Loucy (cell line): ENCODE results near the gene CLSTN3.

Source experiments
- H2AFZ ChIP-seq: fragments of 200-600 bp; sonication (generic); 2 replicates; pipeline ENCODE4 v1.6.0; 2016; ENCODE audit warnings: antibody characterized with exemption, mild to moderate bottlenecking, low read length, moderate library complexity
- H3F3A ChIP-seq: fragments of 200-600 bp; 2 replicates; pipeline ENCODE4 v1.6.0; 2016; ENCODE audit warnings: antibody characterized with exemption, low read depth, mild to moderate bottlenecking
- H3K27me3 ChIP-seq: fragments of 200-600 bp; sonication (generic); 2 replicates; pipeline ENCODE4 v1.6.1; 2014; ENCODE audit warnings: low read length, mild to moderate bottlenecking; ENCODE audit not compliant: insufficient read depth, poor library complexity, severe bottlenecking
- H3K36me3 ChIP-seq: fragments of 200-600 bp; sonication (generic); 2 replicates; pipeline ENCODE4 v1.6.1; 2016; ENCODE audit warnings: low read length; ENCODE audit not compliant: insufficient read depth
- H3K4me1 ChIP-seq: fragments of 200-600 bp; sonication (generic); 2 replicates; pipeline ENCODE4 v1.5.1; 2014; ENCODE audit warnings: low read length, mild to moderate bottlenecking; ENCODE audit not compliant: insufficient read depth, poor library complexity, severe bottlenecking
- H3K4me2 ChIP-seq: fragments of 200-600 bp; sonication (generic); 2 replicates; pipeline ENCODE4 v1.6.0; 2014; ENCODE audit warnings: antibody characterized with exemption, low read length, low read depth, mild to moderate bottlenecking; ENCODE audit not compliant: poor library complexity, severe bottlenecking
- H3K4me3 ChIP-seq: fragments of 200-600 bp; sonication (generic); 2 replicates; pipeline ENCODE4 v1.5.1; 2014; ENCODE audit warnings: low read length, mild to moderate bottlenecking, mixed read lengths; ENCODE audit not compliant: poor library complexity, severe bottlenecking
- H3K79me2 ChIP-seq: fragments of 200-600 bp; sonication (generic); 2 replicates; pipeline ENCODE4 v1.6.1; 2014; ENCODE audit warnings: low read length; ENCODE audit not compliant: insufficient read depth
- H3K9ac ChIP-seq: fragments of 200-600 bp; sonication (generic); 2 replicates; pipeline ENCODE4 v1.6.0; 2014; ENCODE audit warnings: mild to moderate bottlenecking, low read depth, low read length, moderate library complexity; ENCODE audit not compliant: poor library complexity, severe bottlenecking
- H3K9me2 ChIP-seq: fragments of 200-600 bp; sonication (generic); replicated peaks from 2 replicates; pipeline ENCODE4 v1.6.1; 2016; ENCODE audit warnings: low read depth, low read length, mixed read lengths
- H3K9me3 ChIP-seq: fragments of 200-600 bp; sonication (generic); 2 replicates; pipeline ENCODE4 v1.6.1; 2014; ENCODE audit warnings: mild to moderate bottlenecking, antibody characterized with exemption, low read length, low read depth; ENCODE audit not compliant: insufficient read depth
- H4K20me1 ChIP-seq: fragments of 200-600 bp; sonication (generic); 2 replicates; pipeline ENCODE4 v1.6.0; 2014; ENCODE audit warnings: antibody characterized with exemption, low read length, mild to moderate bottlenecking; ENCODE audit not compliant: insufficient read depth, poor library complexity, severe bottlenecking
- CTCF ChIP-seq: fragments of 200-600 bp; sonication (generic); conservative IDR thresholded peaks from 2 replicates; pipeline ENCODE4 v1.5.1; 2014; ENCODE audit warnings: mild to moderate bottlenecking, antibody characterized with exemption, low read length
- EZH2phosphoT487 ChIP-seq: fragments of 200-600 bp; IDR thresholded peaks from 2 replicates; pipeline ENCODE4 v1.6.1; 2018; ENCODE audit warnings: antibody characterized with exemption, mild to moderate bottlenecking, moderate library complexity, borderline replicate concordance

The CLSTN3 gene

GRCh38 chr12:7151532-7151931 lies 21.4 kb downstream of the CLSTN3 start:
- H3K9ac ChIP-seq: no peak overlapping the region
- H3K36me3 ChIP-seq: peaks cover 67% of the 10 kb centered on the region; the same call in 1 of the 2 replicates
- no peaks in the 10 kb centered on the region for H3K9me2 ChIP-seq
- H3K79me2 ChIP-seq: no peaks in the 10 kb centered on the region
- no peak overlapping the region for H3K4me3 ChIP-seq
- H3K27me3 ChIP-seq: no peaks in the 10 kb centered on the region
- H2AFZ ChIP-seq: no peak overlapping the region
- H3K4me2 ChIP-seq: no peak overlapping the region
- H3K4me1 ChIP-seq: no peaks in the 10 kb centered on the region
- no peaks in the 10 kb centered on the region for H4K20me1 ChIP-seq
- H3F3A ChIP-seq: no peaks in the 10 kb centered on the region
- H3K9me3 ChIP-seq: no peaks in the 10 kb centered on the region
- TF ChIP-seq CTCF: no peak
- TF ChIP-seq EZH2phosphoT487: no peak

GRCh38 chr12:7152818-7153217 lies 22.6 kb downstream of the CLSTN3 start:
- H3K4me1 ChIP-seq: no peaks in the 10 kb centered on the region
- H3K9ac ChIP-seq: no peak overlapping the region
- no peak overlapping the region for H3K4me2 ChIP-seq
- no peak overlapping the region for H3K4me3 ChIP-seq
- no peak overlapping the region for H2AFZ ChIP-seq
- H3K27me3 ChIP-seq: no peaks in the 10 kb centered on the region
- no peak for TF ChIP-seq CTCF
- TF ChIP-seq EZH2phosphoT487: no peak
- peaks cover 73% of the 10 kb centered on the region; the same call in 1 of the 2 replicates for H3K36me3 ChIP-seq
- H3K9me2 ChIP-seq: no peaks in the 10 kb centered on the region
- no peaks in the 10 kb centered on the region for H4K20me1 ChIP-seq
- H3K9me3 ChIP-seq: no peaks in the 10 kb centered on the region
- H3F3A ChIP-seq: no peaks in the 10 kb centered on the region
- no peaks in the 10 kb centered on the region for H3K79me2 ChIP-seq

- no peaks in the 10 kb centered on the region for H3K79me2 ChIP-seq
- H3K27me3 ChIP-seq: no peaks in the 10 kb centered on the region
- H3K9me2 ChIP-seq: no peaks in the 10 kb centered on the region
- no peaks in the 10 kb centered on the region for H4K20me1 ChIP-seq
- H3K36me3 ChIP-seq: peaks cover 67% of the 10 kb centered on the region; the same call in 1 of the 2 replicates
- H3K9me3 ChIP-seq: no peaks in the 10 kb centered on the region
- no peaks in the 10 kb centered on the region for H3F3A ChIP-seq
- H3K4me2 ChIP-seq: no peak overlapping the region
- H2AFZ ChIP-seq: no peak overlapping the region
- H3K9ac ChIP-seq: no peak overlapping the region
- H3K4me3 ChIP-seq: no peak overlapping the region
- no peaks in the 10 kb centered on the region for H3K4me1 ChIP-seq
- TF ChIP-seq CTCF (no peak), EZH2phosphoT487 (no peak)
These were observed 23.9 kb downstream of the CLSTN3 start for GRCh38 chr12:7154042-7154441.
